NCI-H1092 (cell line): ENCODE measurements around the gene GNLY.
"Not testable (repeated sequence)": the region's sequence is repeated elsewhere in the genome, so short reads cannot be mapped to it uniquely, and the experiment has no call there.

Experiments
- DNase-seq: peaks from one replicate; lab custom pipeline; 2025; lab: John Stamatoyannopoulos, UW

The GNLY gene

GRCh38 chr2:85694052-85695025, at the start of gene GNLY:
TSS of gene GNLY (plus strand) at chr2:85694358. CDS start at chr2:85694419, 61 bp downstream.
- no peak for DNase-seq

- DNase-seq, result no peak
These were observed 49.2 kb upstream of the GNLY start for GRCh38 chr2:85644909-85645308.

GRCh38 chr2:85646166-85646565, 48.0 kb upstream of the GNLY start:
- no peak for DNase-seq

DNA sequence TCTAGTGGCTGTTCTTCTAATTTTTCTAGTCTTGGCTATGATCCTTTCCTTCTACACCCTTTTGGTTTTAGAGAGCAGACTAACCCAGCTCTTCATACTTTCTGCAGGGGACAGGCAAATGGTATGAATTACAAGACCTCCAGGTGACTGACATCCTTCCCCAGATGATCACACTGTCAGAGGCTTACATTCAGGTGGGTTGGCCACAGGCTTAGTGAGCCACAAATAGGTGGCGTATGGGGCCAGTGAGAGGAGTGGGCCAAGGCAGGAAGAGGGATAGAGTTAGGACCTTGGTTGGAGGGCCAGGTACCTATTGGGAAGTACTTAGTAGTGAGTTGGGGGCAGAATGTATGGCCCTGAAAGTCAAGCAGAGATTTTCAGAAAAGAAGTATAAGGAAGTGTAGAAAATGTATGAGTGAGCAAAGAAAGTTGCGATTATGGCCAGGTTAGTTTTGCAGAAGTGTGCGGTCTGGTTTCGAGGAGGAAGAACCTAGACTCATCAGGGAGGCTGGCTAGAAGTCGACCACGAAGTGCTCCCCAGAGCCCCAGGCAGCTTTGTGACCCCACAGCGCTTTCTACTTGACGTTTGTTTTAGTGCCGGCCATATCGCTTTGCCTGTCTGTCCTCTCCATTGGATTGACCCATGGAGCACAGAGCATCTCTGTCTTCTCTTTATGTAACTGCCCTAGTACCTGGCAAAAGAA, 46.2 kb upstream of the GNLY start:
- DNase-seq, result no peak

GRCh38 chr2:85648619-85649018, 45.5 kb upstream of the GNLY start:
- no peak for DNase-seq

DNA sequence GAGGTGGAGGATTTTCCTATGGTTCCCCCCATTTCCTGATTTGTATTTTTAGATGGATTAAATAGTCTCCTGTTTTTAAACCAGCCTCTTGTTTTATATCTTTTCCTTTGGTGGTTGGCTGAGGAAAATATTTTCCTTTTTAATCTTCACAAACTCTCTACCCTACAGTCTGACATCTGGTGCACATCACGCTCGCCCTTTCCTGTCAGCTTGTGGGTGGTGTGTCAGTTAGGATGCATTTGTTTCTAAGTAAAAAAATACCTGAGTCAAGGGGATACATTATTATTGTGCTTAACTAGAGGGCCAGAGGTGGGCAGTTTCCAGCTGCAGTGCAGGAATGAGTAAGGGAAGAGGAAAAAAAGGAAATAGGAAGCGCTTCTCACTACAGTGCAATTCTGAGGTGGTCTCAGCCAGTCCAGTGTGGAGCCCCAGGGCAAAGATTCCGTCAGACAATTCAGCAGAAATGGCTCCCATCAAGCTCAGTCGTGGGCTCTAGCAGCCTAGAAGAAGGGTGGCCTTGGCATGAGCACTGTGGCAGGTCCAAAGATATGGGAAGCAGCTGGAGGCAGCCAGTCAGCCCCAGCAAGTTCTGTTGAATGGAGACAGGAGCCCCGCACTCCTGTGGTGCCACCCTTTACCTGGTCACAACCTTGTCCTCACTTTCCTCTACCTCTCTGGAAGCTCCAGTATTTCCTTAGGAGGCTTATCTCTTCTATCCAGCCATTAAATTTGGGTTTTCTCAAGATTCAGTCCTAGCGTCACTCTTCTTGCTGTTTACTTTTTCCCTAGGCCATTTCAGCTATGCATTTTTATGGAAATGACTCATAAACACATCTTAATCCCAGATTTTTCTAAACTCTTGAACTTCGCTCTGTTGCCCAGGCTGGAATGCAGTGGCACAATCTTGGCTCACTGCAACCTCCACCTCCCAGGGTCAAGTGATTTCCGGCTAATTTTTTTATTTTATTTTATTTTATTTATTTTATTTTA, 44.7 kb upstream of the GNLY start:
- DNase-seq, result no peak

- no peak for DNase-seq
These were observed 43.7 kb upstream of the GNLY start for GRCh38 chr2:85650456-85650855.

- no peak for DNase-seq
These were observed 43.1 kb upstream of the GNLY start for GRCh38 chr2:85651097-85651496.

DNA sequence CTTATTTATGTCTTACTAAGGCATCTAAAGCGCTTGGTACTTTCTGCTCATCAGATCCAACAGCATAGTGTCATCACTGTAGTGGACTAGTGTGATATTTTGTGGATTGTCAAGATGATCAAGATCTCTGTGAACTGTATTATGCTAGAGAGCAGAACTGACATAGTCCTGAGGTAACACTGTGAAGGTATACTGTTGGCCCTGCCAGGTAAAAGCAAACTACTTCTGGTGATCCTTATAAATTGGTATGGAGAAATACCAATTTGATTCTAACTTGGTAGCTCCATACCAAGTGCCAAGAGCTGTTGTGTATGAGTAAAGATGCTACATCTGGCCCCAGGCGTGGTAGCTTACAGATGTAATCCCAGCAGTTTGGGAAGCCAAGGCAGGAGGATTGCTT, 42.1 kb upstream of the GNLY start:
- no peak for DNase-seq

- no peak for DNase-seq
These were observed 40.2 kb upstream of the GNLY start for GRCh38 chr2:85653996-85654395.

DNA sequence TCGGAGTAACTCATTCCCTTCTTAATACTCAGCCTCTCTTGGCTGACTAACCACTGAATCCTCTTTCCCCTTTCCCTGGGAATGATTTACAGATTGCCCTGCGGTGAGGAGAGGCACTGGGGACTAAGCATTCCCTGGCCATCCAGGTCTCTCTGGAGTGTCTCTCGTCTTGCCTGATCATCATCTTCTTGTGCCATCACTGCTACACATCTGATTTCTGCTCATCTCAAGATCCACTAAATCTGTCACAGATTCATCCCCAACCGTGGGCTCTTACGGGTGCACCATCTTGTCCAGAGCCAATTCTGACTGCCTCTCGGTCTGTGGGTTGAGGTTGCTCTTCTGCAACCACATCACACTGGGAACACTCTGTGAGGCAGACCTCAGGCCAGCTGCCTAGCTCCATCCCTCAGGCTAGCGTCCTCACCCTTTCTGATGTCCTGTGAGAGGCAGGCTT, 38.2 kb upstream of the GNLY start:
- no peak for DNase-seq

GRCh38 chr2:85656468-85656867, 37.7 kb upstream of the GNLY start:
- DNase-seq, result no peak

DNA sequence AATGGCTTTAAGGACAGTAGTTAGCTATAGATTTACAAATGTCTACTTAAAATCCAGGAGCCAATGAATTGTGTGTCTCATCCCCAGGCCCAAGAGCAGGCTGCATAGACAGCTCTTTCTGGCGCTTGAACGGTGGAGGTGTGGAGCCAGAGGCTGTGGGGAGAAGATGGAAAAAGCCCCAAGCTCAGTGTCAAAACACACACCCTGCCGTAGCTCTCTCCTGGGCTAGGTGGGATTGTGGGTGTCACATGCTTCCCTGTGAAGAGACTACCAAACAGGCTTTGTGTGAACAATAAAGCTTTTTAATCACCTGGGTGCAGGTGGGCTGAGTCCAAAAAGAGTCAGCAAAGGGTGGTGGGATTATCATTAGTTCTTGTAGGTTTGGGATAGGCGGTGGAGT, 36.8 kb upstream of the GNLY start:
- not testable (repeated sequence) for DNase-seq

GRCh38 chr2:85659324-85659981, 34.7 kb upstream of the GNLY start:
- DNase-seq, result no peak

GRCh38 chr2:85660301-85660700, 33.9 kb upstream of the GNLY start:
- not testable (repeated sequence) for DNase-seq

DNA sequence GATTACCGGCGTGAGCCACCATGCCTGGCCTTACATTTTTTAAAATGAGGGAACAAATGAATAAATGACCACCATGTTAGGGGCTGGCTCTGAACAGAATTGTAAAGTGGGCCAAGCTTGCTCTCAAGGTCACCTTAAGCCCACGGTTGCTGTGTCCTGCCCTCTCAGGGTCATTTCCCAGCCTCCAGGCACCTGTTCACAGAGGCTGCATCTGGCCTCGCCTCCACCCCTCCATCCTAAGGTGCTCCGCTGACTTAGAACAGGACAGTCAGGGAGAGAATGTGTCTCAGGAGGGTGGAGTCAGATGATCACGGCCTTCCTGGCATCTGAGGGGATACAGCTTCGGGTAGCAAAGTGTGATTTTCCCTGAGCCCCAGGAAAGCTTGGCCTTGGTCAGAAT, 33.4 kb upstream of the GNLY start:
- DNase-seq, result no peak

DNA sequence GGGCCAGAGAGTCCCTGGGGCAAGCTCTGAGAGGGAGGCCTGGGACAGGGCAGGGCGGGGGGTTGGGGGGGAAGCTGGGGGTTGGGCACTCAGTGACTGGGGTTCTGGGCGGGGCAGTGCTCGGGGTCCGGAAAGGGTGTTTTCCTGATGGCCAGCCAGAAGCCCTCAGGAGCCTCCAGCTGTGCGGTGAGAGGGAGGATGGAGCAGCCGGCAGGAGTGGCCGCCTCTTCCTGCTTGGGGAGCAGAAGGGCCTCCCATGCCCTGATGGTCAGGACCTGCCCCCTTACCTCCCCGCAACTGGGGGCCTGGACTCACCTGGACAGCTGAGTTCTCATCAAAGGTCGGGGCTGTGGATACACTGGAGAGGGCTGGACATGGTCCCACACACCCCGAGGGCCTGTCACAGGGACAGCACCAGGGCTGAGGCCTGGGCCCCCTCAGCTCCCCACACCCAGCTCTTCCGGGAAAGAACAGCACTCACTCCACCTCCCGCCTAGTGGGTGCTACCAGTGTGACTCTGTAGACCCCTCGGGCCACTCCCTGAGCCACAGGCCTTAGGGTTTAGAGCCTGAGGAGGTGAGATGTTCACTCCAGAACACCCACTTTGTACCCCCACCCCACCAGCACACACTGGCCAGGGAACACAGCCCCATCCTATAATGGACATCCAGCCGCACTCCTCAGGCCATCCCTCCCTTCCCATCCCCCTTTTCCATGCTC, 32.9 kb upstream of the GNLY start:
- no peak for DNase-seq

- no peak for DNase-seq
These were observed 31.1 kb upstream of the GNLY start for GRCh38 chr2:85662899-85663593.

- no peak for DNase-seq
These were observed 30.3 kb upstream of the GNLY start for GRCh38 chr2:85663594-85664565.
